Tibial nerve (tissue), 4 donors: Measurements from ENCODE around the gene MBIP.

Experiments used
- CTCF ChIP-seq, 5 experiments: fragments of 200-600 bp in 3 of 5; fragments of 450-650 bp in 2 of 5; sonication (generic) in 3 of 5; IDR thresholded peaks; one replicate each; pipeline ENCODE4 v1.5.1; 2016 to 2019; ENCODE audit warnings: antibody characterized with exemption in 5 of 5, mild to moderate bottlenecking in 3 of 5, moderate library complexity in 2 of 5
- EP300 ChIP-seq, 2 donors: sonication (generic); formaldehyde crosslinking; IDR thresholded peaks; one replicate each; pipeline ENCODE4 v1.6.1; 2017; ENCODE audit warnings: antibody characterized with exemption in 2 of 2, mild to moderate bottlenecking in 1 of 2
- POLR2A ChIP-seq, 2 donors: fragments of 450-650 bp; IDR thresholded peaks; one replicate each; pipeline ENCODE4 v1.6.1; 2017; ENCODE audit warnings: antibody characterized with exemption in 2 of 2, mild to moderate bottlenecking in 2 of 2, moderate library complexity in 2 of 2

GRCh38 chr14:36362648-36363047 is 42.2 kb upstream of the MBIP start:
- TF ChIP-seq POLR2A (IDR thresholded peaks at IDR 0.05) (no peak), CTCF (IDR thresholded peaks at IDR 0.05) (no peak), EP300 (IDR thresholded peaks at IDR 0.05) (no peak)
